CMK (cell line): ENCODE data around the gene RIBC2.
A peak's percentile ranks its signal among the peaks of the same experiment; 100 is the strongest.
"Not testable (repeated sequence)": the region's sequence is repeated elsewhere in the genome, so short reads cannot be mapped to it uniquely, and the experiment has no call there.

Experiments
- DNase-seq: peaks from one replicate; pipeline ENCODE4 v3.0.0-alpha.2; 2010; ENCODE audit warnings: low read depth

RIBC2 gene

GRCh38 chr22:45424241-45424731 is 10.8 kb downstream of the RIBC2 start:
- DNase-seq, result peak; percentile 57

- no peak for DNase-seq
Measured at GRCh38 chr22:45425101-45425500, 11.6 kb downstream of the RIBC2 start.

GRCh38 chr22:45425531-45426265 is 12.2 kb downstream of the RIBC2 start:
- DNase-seq, result no peak

- DNase-seq, result no peak
Measured at GRCh38 chr22:45426387-45426786, 12.9 kb downstream of the RIBC2 start.

- no peak for DNase-seq
Measured at GRCh38 chr22:45427114-45427513, 13.6 kb downstream of the RIBC2 start.

GRCh38 chr22:45428391-45429385 is 15.2 kb downstream of the RIBC2 start:
- no peak for DNase-seq

- DNase-seq, result no peak
Measured at GRCh38 chr22:45429424-45429823, 15.9 kb downstream of the RIBC2 start.

- DNase-seq, result no peak
Measured at GRCh38 chr22:45429981-45430775, 16.7 kb downstream of the RIBC2 start.

- no peak for DNase-seq
Measured at GRCh38 chr22:45430871-45431270, 17.4 kb downstream of the RIBC2 start.

GRCh38 chr22:45434981-45435380 is 21.5 kb downstream of the RIBC2 start:
- DNase-seq, result no peak

GRCh38 chr22:45435544-45436139 is 22.1 kb downstream of the RIBC2 start:
- peak; percentile 76 for DNase-seq

- not testable (repeated sequence) for DNase-seq
Measured at GRCh38 chr22:45436871-45437517, 23.5 kb downstream of the RIBC2 start.

- DNase-seq, result no peak
Measured at GRCh38 chr22:45438336-45438735, 24.8 kb downstream of the RIBC2 start.

GRCh38 chr22:45440688-45441087 is 27.2 kb downstream of the RIBC2 start:
- DNase-seq, result not testable (repeated sequence)

GRCh38 chr22:45441138-45441537 is 27.6 kb downstream of the RIBC2 start:
- DNase-seq, result no peak

- no peak for DNase-seq
Measured at GRCh38 chr22:45442116-45442515, 28.6 kb downstream of the RIBC2 start.

GRCh38 chr22:45444168-45444567 is 30.7 kb downstream of the RIBC2 start:
- DNase-seq, result no peak

- DNase-seq, result no peak
Measured at GRCh38 chr22:45445031-45445710, 31.7 kb downstream of the RIBC2 start.

GRCh38 chr22:45446216-45446615 is 32.7 kb downstream of the RIBC2 start:
- DNase-seq, result no peak

GRCh38 chr22:45447596-45447995 is 34.1 kb downstream of the RIBC2 start:
- DNase-seq, result not testable (repeated sequence)
